ENCODE results near the gene TFB1M. TPM values are rescaled to one million over a fixed set of nuclear protein-coding genes. Genes with fewer than 3 reads are reported as not detected.
A peak's percentile ranks its signal among the peaks of the same experiment; 100 is the strongest.

TFB1M gene
- total RNA-seq, 1 experiment from 2014 or later, result 31.0 TPM

DNA sequence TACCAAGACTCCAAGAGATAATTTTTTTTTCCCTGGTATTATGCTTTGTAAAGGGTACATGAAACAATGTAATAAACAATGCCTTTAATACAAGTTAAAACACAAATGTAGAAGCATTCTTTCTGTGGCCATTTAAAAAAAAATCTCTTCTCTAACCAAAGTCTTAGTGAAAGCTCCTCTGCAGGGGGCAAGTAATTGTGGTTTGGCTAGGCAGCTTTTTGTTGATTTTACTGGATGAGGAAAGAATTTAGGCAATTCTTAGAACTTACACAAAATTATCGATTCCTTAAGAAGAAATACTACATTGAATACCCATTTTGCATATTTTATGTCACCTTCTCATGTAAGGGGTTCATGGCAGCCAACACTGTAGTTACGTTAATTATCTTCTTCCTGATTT is 12.4 kb downstream of the TFB1M start:
- Mint-ChIP-seq H3K36me3 (ENCODE audit: insufficient read depth, unreplicated experiment) (peaks cover 25% of the 10 kb centered on the region), H3K9me3 (ENCODE audit: unreplicated experiment) (no peaks in the 10 kb centered on the region), H3K4me3 (ENCODE audit: unreplicated experiment) (no peak overlapping the region), H3K27ac (ENCODE audit: low read depth, unreplicated experiment) (no peak overlapping the region), H3K27me3 (ENCODE audit: insufficient read depth, unreplicated experiment) (no peaks in the 10 kb centered on the region), H3K4me1 (ENCODE audit: insufficient read depth, unreplicated experiment) (no peaks in the 10 kb centered on the region)
- CTCF ChIA-PET, result interaction anchor here (0.6 to 0.7 kb wide), 2 partner anchors 884 to 1680 kb away, joined by 3 read pairs; no protein-coding TSS in a partner anchor
- TF ChIP-seq CTCF (IDR thresholded peaks at IDR 0.05; ENCODE audit: unreplicated experiment), result no peak
- DNase-seq (ENCODE audit: unreplicated experiment), result no peak
- intact Hi-C loops (cut with micrococcal nuclease), result no loop called here
- POLR2A ChIA-PET, result interaction anchor here (2.0 kb wide), 1 partner anchor 13 kb away, joined by 7 read pairs; no protein-coding TSS in a partner anchor
- BruUV-seq (replicated peaks), result no TSS peak

DNA sequence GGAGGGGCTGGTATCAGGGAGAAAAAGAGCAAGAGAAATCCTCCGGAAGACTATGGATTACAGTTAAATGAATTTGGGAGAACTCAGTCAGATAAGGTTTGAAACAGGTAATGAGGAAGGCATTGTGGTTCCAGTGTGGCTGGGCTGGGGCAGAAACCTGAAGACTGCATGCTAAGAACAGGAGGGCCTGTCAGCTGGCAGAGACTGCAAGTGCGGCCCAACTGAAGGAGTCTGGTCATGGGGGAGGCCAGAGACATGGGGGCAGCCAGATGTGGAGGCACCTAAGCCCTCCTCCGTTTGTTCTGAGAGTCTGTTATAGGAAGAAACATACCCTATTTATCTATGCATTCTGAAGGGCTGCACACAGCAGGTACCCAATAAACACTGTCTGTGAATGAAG is 16.6 kb downstream of the TFB1M start:
- Mint-ChIP-seq H3K4me1 (ENCODE audit: insufficient read depth, unreplicated experiment) (no peaks in the 10 kb centered on the region), H3K4me3 (ENCODE audit: unreplicated experiment) (no peak overlapping the region), H3K36me3 (ENCODE audit: insufficient read depth, unreplicated experiment) (peaks cover 63% of the 10 kb centered on the region), H3K27me3 (ENCODE audit: insufficient read depth, unreplicated experiment) (no peaks in the 10 kb centered on the region), H3K9me3 (ENCODE audit: unreplicated experiment) (no peaks in the 10 kb centered on the region), H3K27ac (ENCODE audit: low read depth, unreplicated experiment) (peak overlapping the region; percentile 43)
- CTCF ChIA-PET, result interaction anchor here (0.7 to 1.0 kb wide), 2 partner anchors 9 to 14 kb away, joined by 3 read pairs; no protein-coding TSS in a partner anchor
- no peak for DNase-seq (ENCODE audit: unreplicated experiment)
- no TSS peak for BruUV-seq (replicated peaks)
- no peak for TF ChIP-seq CTCF (IDR thresholded peaks at IDR 0.05; ENCODE audit: unreplicated experiment)
- intact Hi-C loops (cut with micrococcal nuclease), result no loop called here
- POLR2A ChIA-PET, result no interaction called here

DNA sequence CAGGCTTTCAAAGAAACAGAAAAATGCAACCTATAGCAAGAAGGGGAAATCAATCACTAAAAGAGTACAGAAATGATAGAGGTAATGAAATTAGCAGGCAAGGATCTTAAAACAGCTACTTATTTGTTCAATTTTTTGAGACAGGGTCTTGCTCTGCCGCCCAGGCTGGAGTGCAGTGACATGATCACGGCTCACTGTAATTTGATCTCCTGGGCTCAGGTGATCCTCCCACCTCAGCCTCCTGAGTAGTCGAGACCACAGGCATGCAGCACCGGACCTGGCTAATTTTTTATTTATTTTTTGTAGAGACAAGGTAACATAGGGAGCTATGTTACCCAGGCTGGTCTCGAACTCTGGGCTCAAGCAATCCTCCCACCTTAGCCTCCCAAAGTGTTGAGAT is 21.6 kb downstream of the TFB1M start:
- no TSS peak for BruUV-seq (replicated peaks)
- POLR2A ChIA-PET, result interaction anchor here (1.0 to 1.2 kb wide), 2 partner anchors 11 to 22 kb away, joined by 3 read pairs; partner anchors contain the start of gene TFB1M
- H3K27ac Mint-ChIP-seq (ENCODE audit: low read depth, unreplicated experiment), result no peak overlapping the region
- H3K27me3 Mint-ChIP-seq (ENCODE audit: insufficient read depth, unreplicated experiment), result no peaks in the 10 kb centered on the region
- DNase-seq (ENCODE audit: unreplicated experiment), result no peak
- no peaks in the 10 kb centered on the region for H3K9me3 Mint-ChIP-seq (ENCODE audit: unreplicated experiment)
- no peak overlapping the region for H3K4me3 Mint-ChIP-seq (ENCODE audit: unreplicated experiment)
- CTCF ChIA-PET, result interaction anchor here (0.7 kb wide), 1 partner anchor 119 kb away, joined by 3 read pairs; no protein-coding TSS in a partner anchor
- no peak for TF ChIP-seq CTCF (IDR thresholded peaks at IDR 0.05; ENCODE audit: unreplicated experiment)
- H3K36me3 Mint-ChIP-seq (ENCODE audit: insufficient read depth, unreplicated experiment), result peaks cover 61% of the 10 kb centered on the region
- intact Hi-C loops (cut with micrococcal nuclease), result no loop called here
- no peaks in the 10 kb centered on the region for H3K4me1 Mint-ChIP-seq (ENCODE audit: insufficient read depth, unreplicated experiment)

GRCh38 chr6:155291291-155291690 is 23.0 kb downstream of the TFB1M start:
- peak overlapping the region; percentile 30 for H3K27ac Mint-ChIP-seq (ENCODE audit: low read depth, unreplicated experiment)
- intact Hi-C loops (cut with micrococcal nuclease), result no loop called here
- H3K4me3 Mint-ChIP-seq (ENCODE audit: unreplicated experiment), result no peak overlapping the region
- ChIA-PET POLR2A (no interaction called here), CTCF (interaction anchor here (0.8 kb wide), 1 partner anchor 16 kb away, joined by 4 read pairs; no protein-coding TSS in a partner anchor)
- BruUV-seq (replicated peaks), result no TSS peak
- TF ChIP-seq CTCF (IDR thresholded peaks at IDR 0.05; ENCODE audit: unreplicated experiment), result no peak
- no peaks in the 10 kb centered on the region for H3K4me1 Mint-ChIP-seq (ENCODE audit: insufficient read depth, unreplicated experiment)
- H3K36me3 Mint-ChIP-seq (ENCODE audit: insufficient read depth, unreplicated experiment), result peaks cover 57% of the 10 kb centered on the region
- no peaks in the 10 kb centered on the region for H3K27me3 Mint-ChIP-seq (ENCODE audit: insufficient read depth, unreplicated experiment)
- no peaks in the 10 kb centered on the region for H3K9me3 Mint-ChIP-seq (ENCODE audit: unreplicated experiment)
- no peak for DNase-seq (ENCODE audit: unreplicated experiment)
